Bronchial epithelial cell (primary cell): ENCODE results near the gene BCAS4. TPM values are rescaled to one million over a fixed set of nuclear protein-coding genes. Genes with fewer than 3 reads are reported as not detected.
A peak's percentile ranks its signal among the peaks of the same experiment; 100 is the strongest.

Experiments used
- DNase-seq: peaks from one replicate; pipeline ENCODE4 v3.0.0-alpha.2; 2010; ENCODE audit warnings: low read depth
- FAIRE-seq: peaks from 2 replicates; lab custom pipeline; 2011; peaks lifted over from hg19 to GRCh38; lab: Jason Lieb, UNC
- H3K27me3 ChIP-seq: 2 replicates; pipeline ENCODE4 v1.5.1; 2011; ENCODE audit warnings: low read length; ENCODE audit not compliant: control insufficient read depth, insufficient read depth
- H3K36me3 ChIP-seq: 2 replicates; pipeline ENCODE4 v1.5.1; 2011; ENCODE audit warnings: low read length; ENCODE audit not compliant: control insufficient read depth, insufficient read depth
- H3K4me3 ChIP-seq: 2 replicates; pipeline ENCODE4 v1.5.1; 2011; ENCODE audit warnings: mild to moderate bottlenecking, low read depth, low read length, control low read depth
- CTCF ChIP-seq: IDR thresholded peaks from 2 replicates; pipeline ENCODE4 v1.5.1; 2011; ENCODE audit warnings: mild to moderate bottlenecking, moderate library complexity, low read length, control low read depth, inconsistent platforms; ENCODE audit not compliant: insufficient read depth, severe bottlenecking
- total RNA-seq: library from RNA; depleted of rRNA; stranded (reverse); fragments of >200 nt; gene quantifications from 2 replicates; pipeline ENCODE4 v1.2.1, GENCODE V29; 2014

The BCAS4 gene
- total RNA-seq, 1 donor from 2014 or later: 5.5 TPM

DNA sequence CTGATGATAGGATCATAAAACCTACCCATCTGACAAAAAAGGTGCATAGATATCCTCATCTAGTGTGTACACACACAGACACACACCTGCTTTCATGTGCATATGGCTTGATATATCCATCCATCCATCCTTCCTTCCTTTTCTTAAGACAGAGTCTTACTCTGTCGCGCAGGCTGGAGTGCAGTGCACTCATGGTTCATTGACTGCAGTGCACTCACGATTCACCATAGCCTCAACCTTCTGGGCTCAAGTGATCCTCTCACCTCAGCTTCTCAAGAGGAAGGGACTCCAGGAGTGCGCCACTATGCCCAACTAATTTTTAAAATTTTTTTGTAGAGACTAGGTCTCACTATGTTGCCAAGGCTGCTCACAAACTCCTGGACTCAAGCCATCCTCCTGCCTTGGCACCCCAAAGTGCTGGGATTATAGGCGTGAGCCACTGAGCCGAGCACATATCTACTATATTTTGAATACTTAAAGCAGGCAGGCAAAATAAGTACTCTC, 109.3 kb downstream of the BCAS4 start:
- FAIRE-seq (no peak), DNase-seq (no peak)
- H3K4me3 ChIP-seq: no peak overlapping the region
- TF ChIP-seq CTCF: no peak
- no peaks in the 10 kb centered on the region for H3K27me3 ChIP-seq
- H3K36me3 ChIP-seq: peaks cover 16% of the 10 kb centered on the region

DNA sequence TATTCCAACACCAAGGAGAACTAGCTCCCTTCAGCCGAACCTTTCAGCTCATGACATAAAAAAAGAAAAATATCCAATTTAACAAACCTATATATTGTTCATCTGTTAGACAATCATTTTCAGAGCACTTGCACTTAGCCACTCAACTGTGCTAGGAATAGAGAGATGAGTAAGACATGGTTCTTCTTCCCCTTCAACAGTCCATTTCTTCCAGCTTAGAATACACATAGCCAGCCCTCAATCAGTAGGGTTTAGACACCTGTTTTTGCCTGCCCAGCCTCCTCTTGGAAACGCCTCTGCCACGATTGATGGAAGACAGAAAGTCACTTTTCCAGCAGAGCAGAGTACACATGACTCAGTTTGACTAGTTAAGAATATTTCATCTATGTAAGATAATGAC, 114.6 kb downstream of the BCAS4 start:
- Histone ChIP-seq H3K36me3 (peaks cover 3% of the 10 kb centered on the region), H3K4me3 (no peak overlapping the region), H3K27me3 (no peaks in the 10 kb centered on the region)
- no peak for FAIRE-seq
- no peak for TF ChIP-seq CTCF
- DNase-seq: no peak

- DNase-seq: no peak
- Histone ChIP-seq H3K4me3 (no peak overlapping the region), H3K27me3 (no peaks in the 10 kb centered on the region), H3K36me3 (peaks cover 3% of the 10 kb centered on the region)
- TF ChIP-seq CTCF: no peak
- no peak for FAIRE-seq
Observed at GRCh38 chr20:50911030-50911429, 116.2 kb downstream of the BCAS4 start.

DNA sequence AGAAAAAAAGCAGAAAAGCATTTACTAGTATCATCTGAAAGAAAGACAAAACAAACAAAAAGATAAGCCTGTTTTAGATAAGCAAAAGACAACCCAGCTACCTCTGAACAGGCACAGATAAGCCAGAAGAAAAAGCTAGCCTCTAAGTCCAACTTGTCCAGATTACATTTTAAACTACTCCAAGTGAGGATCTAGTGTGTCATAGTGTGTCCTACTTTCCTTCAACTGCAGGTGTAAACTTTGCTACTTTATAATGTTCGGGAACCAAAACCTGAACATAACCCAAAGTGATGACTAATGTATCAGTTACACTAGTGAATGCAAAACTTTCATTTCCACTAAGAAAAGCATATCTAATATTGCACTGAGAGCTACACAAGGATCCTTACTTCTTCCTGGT, 116.9 kb downstream of the BCAS4 start:
- no peak overlapping the region for H3K4me3 ChIP-seq
- FAIRE-seq (no peak), DNase-seq (no peak)
- no peak for TF ChIP-seq CTCF
- no peaks in the 10 kb centered on the region for H3K27me3 ChIP-seq
- peaks cover 3% of the 10 kb centered on the region for H3K36me3 ChIP-seq

DNA sequence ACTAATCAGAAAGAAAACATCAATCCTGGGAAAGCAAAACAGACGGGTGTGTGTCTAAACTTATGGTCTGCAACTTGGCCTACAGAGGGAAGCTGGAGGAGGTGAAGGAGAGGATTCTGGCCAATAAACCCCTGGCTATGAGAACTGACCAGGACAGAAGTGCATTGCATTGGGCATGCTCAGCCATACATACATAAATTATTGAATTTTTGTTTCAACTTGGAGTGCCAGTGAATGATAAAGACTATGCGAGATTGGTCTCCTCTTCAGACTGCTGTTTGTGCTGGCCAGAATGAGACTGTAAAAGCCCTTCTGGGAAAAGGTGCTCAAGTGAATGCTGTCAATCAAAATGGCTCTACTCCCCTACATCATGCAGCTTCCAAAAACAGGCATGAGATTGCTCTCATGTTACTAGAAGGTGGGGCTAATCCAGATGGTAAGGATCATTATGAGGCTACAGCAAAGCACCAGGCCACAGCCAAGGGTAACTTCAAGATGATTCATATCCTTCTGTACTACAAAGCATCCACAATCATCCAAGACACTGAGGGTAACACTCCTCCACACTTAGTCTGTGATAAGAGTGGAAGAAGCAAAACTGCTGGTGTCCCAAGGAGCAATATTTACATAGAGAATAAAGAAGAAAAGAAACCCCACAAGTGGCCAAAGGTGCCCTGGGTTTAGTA, 119.0 kb downstream of the BCAS4 start:
- FAIRE-seq (no peak), DNase-seq (peak; percentile 65)
- H3K27me3 ChIP-seq: no peaks in the 10 kb centered on the region
- H3K36me3 ChIP-seq: peaks cover 1% of the 10 kb centered on the region
- TF ChIP-seq CTCF: no peak
- H3K4me3 ChIP-seq: no peak overlapping the region

DNA sequence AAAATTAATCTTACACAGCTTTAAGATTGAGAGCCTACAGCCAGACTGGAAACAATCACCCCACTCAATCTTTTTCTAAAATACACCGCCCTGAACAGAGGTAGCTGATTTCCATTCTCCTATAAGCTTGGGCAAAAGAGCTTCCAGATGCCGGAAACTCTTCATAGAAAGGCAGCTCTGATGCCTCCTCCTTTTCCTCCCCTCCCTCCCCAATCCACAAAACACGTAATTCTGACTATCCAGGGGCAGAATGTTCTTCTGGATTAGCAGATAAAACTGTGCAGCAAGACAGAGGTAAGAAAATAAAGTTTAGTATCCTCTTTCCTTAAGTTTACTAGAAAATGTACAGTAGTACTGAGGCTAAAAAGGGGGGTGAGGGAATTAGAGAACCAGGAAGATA, 120.6 kb downstream of the BCAS4 start:
- DNase-seq (peak; percentile 56), FAIRE-seq (no peak)
- Histone ChIP-seq H3K36me3 (no peaks in the 10 kb centered on the region), H3K4me3 (no peak overlapping the region), H3K27me3 (no peaks in the 10 kb centered on the region)
- TF ChIP-seq CTCF: no peak
